ENCODE data around the gene LOXL4.

Gene LOXL4

DNA sequence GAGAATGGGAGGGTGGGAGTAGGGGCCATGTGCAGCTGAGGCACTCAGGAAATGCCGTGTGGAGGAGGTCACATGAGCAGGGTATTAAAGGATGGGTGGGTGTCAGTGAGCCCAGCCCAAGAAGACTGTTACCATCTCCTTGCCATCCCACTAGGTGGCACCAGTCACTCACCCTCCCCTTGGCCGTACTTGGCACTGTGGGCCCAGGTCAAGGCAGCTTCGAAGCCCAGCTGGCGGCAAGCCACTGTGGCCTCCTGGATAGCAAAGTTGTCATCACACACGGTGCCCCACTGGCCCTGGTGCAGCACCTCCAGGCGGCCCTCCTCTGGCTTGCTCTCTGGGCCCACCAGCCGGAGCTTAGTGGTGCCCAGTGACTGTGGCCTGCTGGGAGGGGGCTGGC is 5.4 kb downstream of the LOXL4 start:
- no peak for DNase-seq

DNA sequence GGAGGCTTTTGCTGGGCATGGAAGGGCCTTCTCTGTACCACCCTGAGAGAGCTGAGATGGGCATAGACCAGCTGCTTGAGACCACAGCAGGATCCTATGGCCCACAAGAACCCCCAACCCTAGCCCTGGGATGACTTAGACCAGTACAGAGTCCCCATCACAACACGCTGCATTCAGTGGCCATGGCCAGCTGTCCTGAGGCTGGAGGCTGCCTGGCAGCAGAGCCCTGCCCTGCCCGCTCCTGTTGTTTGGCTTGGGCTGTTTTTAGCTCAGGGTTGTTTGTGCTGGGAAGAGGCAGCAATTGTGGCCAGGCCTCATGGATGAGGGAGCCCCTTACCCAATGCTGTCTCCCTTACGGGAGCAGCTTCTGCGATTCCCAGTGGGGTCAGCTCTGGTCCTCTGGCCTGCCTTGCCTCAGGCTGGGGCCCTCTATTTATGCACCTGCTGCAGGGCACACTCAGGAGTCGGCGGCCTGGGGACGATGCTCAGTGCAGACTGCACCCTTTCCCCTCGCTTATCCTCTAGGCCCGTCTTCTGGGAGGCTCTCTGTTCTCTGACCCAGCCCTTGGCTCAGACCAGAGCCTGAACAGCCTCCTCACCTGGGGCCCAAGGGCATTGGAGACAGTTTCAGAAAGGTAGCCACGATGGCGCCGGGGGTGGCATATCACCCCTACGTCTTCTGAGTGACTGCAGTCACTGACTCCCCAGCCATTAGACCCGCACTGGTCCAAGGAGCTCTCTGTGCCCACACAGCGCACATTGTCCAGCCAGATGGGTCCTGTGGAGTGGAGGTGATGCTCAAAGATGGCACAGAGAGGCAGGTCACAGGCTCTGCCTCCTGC is 6.3 kb downstream of the LOXL4 start:
- DNase-seq = no peak

DNA sequence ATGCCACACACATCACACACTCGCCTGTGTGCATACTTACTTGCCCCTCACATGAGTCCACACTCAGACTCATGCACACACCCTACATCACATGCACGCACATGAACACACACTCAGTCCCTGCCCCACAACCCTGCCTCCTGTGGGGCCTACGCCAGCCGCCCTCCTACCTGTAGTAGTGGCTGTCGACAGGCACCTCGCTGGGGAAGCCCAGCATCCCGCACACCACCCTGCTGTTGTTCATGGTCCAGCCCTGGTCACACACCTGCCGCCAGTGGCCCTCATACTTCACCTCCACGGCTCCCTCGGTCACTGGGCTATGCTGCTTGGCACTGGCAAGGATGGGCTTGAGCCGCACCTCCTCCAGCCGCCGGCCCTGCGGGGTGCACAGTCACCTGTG is 7.2 kb downstream of the LOXL4 start:
- DNase-seq = no peak

DNA sequence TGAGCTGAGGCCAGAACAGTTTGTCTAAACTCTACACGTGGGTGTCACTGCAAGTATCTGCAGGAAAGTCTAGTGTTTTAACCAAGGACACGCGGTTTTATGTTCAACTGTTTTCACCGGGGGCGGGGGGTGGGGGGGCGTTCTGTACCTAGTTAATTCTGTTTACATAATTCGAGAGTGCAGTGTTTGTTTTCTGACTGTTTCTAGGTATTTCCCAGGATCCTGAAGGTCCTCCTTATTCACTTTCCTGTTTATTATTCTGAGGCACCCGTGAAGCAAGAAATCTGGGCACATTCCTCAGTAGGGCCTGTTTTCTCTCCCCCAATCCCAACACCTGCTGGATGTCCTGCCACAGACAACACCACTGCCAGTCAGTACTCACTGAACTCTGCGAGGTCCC is 7.6 kb downstream of the LOXL4 start:
- DNase-seq = no peak

DNA sequence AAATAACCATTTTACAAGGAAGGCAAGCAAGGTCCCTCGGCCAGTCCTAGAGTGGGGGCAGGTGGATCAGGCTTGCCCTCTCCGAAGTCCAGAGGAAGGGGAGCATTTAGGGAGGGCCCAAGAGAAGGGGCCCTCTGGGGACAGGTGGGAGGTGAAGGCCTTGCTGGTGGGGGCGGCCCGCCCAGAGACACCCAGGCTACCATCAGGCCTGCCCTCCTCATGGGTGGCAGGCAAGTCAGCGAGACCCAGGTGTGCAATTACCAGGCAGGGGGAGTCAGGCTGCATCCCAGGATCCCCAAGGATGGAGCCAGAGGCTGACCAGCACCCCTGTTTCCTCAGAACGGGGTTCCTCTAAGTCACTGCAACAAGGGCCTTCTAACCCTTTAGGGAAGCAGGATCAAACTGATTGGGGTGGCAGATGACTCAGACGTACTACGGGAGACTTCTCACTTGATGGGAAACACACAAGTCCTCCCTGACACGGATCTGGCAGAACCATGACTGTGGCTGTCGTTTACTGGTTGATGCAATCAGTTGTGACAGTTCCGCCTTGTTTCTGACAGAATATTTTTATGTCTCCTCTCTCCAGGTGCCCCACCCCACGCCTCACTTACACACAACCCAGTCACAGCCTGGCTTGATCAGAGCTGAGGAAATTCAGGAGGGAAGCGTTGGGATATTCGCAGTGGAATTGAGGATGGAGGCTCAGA is 8.2 kb downstream of the LOXL4 start:
- DNase-seq = no peak

DNA sequence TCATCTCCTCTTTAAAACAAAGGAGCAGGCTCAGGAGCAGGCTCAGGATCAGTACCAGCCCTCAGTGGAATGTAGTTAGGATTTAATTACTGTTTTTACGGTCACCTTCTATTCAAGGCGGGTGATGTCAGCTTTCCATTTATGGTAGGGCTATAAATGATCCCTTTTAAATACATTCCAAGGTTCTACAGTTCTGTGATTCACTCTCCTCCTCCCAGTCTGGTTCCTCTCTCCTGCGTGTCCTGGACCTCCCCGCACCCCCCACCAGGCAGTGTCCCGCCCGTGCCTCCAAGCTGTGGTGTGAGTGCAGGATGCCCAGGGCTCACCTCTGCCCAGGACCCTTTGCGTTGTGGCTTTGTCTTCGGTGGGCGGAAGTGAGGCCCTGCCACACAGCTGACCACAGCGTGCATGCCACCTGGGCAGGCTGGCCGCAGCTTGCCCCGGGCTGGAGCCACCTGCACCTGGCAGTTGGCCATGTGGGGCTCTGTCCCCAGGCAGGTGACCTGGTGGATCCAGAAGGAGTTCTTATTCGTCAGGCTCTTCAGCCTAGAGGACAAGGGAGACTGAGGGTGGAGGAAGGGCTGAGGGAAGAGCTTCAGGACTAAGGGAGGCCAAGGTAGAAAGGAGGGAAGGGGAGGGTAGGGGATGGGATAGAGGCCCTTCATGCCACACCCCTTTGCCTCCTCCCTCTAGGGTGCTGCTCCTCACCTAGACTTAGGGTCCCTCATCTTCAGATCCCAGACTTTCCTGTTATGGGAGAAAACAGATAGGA is 9.1 kb downstream of the LOXL4 start:
- DNase-seq = no peak

DNA sequence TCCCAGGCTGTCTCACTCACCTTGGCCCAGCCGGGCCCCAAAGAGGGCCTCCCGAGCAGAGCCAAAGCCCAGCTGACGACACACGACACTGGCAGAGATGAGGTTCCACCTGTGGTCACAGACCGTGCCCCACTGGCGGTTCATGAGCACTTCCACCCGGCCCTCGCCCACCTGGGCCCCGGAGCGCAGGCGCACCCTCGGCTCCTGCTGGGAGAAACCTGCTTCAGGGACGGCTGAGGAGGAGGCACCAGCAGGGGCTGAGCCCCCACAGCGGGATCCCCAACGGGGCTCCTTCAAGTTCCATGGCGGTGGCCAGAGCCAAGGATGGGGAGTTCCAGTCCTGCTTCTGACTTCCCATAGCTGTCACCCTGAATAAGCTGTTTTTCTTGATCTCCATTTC is 10.0 kb downstream of the LOXL4 start:
- DNase-seq = no peak

DNA sequence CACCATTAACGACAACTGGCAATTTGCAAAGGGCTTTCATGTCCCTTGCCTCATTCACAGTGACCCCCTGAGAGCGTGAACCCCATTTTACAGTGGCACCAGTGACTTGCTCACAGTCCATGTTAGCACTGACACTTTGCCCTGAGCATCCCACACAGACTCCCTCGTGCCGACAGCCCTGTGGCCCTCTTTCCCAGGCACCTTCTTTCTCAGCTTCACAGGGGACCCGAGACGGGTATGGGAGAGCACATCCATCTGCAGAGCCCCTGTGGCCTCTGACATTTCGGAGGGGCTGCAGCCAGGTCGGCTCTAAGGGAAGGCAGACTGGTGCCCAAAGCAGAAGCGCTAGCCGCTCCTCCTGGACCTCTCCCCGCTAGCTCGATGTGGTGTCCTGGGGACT is 10.8 kb downstream of the LOXL4 start:
- DNase-seq = no peak

DNA sequence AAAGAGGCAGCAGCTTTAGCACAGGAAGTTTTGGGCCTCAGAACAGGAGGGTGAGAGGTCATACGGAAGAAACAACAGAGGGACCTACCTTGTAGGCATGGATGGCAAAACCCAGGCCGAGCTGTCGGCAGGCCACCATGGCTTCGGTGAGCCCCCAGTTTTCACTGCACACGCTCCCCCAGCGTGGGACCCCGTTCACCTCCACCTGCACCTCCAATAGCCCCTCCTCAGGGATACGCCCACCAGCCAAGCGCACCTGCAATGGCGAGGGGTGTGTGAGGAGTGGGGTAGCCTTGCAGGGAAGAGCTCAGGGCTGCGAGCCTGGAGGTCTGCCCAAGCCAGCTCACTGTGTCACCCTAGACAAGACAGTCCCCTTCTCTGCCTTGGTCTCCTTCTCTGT is 11.3 kb downstream of the LOXL4 start:
- no peak for DNase-seq

DNA sequence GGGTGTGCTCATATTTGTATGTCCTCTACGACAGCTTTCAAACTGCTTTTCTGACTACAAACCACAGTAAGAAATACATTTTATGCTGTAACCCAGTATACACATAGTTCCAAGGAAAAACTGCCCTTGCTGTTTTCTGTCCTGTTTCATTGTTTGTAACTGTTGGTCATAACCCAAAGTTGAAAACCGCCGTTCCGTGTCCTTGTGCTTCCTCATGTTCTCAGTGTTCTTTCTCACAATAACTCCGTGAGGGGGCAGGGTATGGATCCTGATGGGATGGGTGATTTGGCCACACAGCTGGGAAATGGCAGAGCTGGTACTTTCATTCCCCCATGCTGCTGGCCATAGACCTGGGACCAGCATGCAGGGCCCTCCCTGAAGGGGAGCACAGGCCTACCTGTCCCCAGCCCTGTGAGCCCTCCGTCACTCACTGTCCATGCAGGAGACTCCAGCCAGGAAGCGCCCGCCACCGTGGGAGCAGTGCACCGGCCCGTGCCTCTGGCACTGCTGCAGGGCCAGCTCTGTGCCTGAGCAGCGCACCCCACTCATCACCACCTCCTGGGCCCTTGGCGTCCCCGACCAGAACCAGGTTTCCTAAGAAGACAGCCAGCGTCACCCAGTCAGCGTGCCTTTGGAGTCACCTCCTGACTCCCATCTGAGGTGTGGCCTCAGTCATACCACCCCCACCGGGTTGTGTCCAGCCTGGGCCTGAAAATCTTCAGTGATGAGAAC is 12.7 kb downstream of the LOXL4 start:
- DNase-seq = no peak

DNA sequence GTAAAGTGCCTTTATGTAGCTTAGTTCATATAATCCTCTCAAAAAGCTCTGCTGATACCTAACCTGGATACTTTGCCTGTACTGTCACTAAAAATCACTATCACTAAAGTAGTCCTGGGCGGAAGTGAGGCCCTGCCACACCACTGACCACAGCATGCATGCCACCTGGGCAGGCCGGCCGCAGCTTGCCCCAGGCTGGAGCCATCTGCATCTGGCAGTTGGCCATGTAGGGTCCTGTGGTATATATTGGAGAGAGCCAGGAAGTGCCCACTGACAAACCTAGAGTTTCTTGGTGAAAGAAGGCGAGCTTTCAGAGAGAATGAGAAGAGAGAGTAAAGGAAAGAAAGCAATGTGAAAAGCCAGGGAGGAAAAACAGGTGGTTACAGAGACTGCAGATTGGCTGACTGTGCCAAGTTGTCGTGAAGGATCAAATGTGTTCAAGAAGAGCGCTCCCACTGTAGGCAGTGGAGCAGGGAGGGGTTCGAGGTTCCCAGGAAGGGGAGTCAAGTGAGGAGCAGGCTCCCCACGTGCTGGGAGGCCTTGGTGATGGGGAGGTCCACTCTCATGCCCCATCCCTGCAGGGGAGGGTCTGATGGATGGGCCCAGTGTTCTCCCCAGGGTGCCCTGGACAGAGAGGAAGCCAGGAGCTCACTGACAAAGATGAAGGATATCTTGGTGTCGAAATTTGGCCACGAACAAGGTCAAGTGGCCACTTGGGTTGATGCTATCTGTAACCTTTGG is 13.6 kb downstream of the LOXL4 start:
- DNase-seq = no peak

DNA sequence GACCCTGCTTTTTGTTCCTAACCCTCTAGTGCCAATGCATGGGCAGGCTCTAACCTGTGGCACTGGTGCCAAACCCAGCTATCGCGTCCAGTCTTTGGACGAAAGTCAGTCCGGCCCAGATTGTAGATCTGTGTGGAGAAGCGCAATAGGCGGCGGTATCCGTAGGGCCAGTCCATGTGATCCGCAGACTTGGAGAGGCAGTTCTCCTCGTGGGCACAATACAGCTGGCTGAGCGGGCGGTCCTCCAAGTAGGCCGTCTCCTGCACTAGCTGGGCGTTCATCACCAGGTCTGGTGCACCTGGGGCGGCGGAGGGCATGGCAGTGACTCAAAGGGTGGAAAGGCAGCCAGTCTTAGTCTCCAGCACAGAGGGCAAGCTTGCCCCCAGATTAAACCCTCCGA is 14.5 kb downstream of the LOXL4 start:
- no peak for DNase-seq

DNA sequence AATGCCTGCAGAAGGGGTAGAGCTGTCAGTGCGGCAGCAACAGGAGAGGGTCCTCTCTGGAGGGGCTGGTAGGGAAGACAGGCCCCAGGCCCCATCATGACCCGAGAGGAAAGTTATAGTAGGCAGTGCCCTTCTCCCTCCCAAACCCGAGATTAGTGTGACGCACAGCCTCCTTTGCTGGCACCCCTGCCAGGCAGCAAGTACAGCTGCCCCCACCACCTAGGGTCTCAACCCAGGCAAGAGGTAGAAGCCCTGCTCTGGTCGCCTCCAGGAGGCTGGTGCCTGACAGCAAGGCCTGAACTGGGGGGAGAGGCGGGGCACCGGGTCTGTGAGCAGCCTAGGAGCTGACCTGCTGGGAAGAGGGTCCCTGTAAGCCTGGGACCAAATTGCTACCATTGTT is 15.5 kb downstream of the LOXL4 start:
- DNase-seq = no peak

DNA sequence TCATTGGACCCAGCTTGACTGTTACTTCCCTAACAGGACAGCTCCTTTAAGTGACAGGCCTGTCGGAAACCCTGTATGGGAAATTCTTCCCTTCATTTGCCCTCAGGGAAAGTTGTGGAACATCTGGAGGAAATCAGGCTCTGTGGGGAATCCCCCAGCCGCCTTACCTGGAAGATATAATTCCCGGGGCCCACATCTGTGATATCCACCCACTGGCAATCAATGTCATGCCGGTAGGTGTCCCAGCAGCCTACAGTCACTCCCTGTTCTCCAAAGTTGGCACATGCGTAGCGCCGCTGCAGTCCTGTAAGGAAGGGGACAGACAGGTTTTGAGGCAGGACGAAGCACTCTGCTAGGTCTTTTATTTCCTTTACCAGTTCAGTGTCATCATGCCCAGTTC is 16.6 kb downstream of the LOXL4 start:
- no peak for DNase-seq

DNA sequence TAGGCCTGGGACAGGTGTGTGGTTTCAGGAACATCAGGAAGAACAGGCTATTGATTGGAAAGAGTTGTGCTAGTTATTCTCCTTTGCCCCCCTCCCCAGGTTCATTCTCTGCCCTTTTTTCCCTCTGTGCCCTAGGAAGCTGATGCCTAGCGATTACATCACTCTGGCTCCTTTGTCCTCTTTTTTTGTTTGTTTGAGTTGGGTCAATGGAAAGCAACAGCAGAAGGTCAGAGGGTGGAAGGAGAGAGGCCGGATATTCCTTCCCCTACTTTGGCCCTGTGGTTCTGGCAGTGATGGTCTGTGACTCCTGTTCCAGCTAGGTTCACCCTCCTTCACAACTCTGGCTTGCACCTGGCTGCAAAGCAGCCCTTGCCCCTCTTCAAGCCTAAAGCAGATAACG is 18.9 kb downstream of the LOXL4 start:
- DNase-seq = no peak

DNA sequence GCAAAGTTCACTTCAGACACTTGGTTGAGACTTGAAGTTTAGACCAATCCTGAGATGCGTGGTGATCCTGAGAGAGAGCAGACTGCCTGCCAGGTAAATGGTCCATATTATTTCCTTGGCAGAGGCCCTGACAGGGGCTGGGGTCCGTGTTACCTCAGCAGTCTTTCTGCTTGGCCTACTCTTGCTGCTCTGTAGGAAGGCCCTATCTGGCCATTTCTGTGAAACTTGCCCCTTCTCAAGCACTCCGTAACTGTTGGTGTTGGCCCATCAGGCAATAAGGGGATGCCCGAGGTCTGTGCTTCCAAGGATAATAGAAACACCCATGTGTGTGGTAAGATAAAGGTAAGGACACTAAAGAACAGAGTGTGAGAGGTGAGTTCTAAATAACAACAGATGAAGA is 20.0 kb downstream of the LOXL4 start:
- DNase-seq = no peak

DNA sequence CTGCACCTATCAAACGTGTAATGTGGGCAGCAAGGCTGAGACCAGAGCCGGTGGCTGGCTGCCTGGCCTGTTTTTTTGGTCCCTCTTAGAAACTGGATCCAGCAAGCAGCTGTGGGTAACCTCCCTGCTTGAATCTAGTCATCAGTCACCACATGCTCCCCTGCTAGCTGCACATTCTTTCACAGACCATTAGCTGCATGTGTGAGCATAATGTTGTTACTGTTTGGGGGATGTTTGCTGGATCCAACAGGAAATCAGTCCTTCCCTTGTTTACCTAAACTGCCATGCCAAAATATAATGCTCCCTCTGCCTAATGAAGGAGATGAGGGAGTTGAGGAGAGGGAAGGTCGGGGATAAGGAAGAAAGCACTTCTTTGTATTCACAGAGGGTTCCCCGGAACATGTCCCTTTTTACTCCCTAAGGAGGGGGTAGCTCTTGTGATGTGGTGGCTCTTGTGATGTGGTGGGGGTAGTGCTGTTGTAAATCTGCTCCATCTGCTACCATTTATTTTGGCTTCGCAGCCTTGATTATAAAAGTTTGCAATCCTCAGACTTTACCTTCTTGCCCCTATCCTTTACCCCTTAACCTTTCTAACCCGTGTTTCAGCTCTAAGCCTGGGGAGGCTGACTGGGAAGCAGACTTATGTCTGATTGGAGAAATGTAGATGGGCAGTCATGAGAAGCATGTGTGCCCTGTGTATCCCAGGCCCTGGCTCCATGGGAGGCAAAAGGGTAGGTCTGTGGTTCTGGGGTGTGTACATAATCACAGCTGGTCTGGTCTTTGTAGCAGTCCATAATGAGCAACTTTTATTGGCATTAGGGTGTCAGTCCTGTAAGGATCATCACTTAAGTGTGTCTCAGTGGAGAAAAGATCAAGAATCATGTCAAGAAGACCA is 20.8 kb downstream of the LOXL4 start:
- no peak for DNase-seq

DNA sequence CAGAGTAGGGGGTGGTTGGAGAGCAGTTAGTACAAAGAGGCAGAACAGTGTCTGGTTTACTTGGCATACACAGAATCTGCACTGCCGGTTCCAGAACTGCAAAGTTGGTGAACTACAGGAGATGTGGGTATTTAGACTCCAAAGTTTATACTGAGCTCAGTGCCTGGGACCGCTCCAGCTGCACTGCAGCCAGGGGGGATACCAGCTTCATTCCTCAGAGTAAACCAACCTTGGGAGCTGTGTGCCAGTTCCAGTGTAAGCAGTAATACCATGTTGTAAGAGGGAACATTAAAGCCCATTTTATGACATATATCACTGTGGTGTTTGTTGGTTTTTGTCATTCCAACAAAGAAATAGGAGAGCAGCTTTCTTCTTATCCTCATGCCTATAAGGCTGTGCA is 23.4 kb downstream of the LOXL4 start:
- DNase-seq = no peak

DNA sequence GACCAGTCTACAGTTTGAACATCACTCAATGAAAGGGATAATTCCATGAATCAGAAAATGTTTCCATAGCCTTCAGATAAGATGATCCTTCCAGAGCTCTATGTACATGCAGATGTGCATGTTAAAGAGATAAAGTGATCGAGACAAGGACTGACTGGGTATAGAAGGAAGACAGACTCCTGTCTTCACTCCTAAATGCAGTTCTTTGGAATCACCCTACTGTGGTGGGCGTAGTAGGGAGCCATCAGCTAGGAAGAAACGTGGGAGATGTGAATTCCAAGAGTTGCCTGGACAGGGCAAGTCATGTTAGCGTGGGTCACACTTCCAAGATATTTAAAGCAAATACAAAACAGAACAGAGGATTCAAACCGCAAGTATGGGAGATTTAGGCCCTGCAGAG is 23.9 kb downstream of the LOXL4 start:
- no peak for DNase-seq

DNA sequence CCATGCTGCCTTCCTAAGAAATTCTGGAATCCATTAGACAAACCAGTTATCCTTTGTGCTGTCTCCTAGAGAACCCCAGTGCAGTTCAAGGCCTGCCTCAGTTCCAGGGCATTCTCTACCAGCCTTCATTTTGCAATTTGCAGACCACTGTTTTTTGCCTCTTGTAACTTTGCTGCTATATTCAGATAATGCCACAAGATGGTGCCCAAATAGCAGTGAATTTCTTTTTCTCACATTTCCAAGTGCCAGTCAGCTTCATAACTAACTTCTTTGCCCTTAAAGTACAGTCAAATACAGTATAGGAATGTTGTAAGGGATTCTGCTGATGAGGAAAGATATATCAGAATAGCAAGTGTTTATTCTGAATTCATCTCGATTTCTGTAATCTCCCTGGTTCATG is 25.2 kb downstream of the LOXL4 start:
- no peak for DNase-seq

DNA sequence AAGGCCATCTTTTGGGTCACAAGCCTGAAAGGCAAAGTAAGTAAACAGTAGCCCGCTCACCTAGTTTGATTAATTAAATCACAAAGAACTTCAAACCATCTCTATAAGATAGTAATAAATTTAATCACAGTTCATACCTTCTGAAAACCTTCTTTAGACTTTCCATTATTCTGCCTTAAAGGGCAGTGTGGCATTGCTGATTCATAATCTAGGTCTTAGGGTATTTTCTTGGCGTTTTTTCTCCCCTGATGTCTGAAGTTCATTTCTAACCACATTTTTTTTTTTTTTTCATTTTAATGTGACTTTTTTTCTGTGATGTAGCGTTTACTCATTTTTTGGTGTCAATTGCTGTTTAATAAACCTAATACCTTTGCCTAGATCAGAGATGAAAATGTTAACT is 27.5 kb downstream of the LOXL4 start:
- DNase-seq = no peak
